Measurements from ENCODE around the gene MAPK11.

- no peak for TF ChIP-seq EP300 (IDR thresholded peaks at IDR 0.05; ENCODE audit: low read depth)
- TF ChIP-seq CTCF (IDR thresholded peaks at IDR 0.05) = no peak
- no peak for TF ChIP-seq POLR2A (IDR thresholded peaks at IDR 0.05)
Measured at GRCh38 chr22:50221410-50222300, 48.5 kb downstream of the MAPK11 start.

All from transverse colon (tissue), 3 donors.